ENCODE results near the gene LMTK3. TPM values are rescaled to one million over a fixed set of nuclear protein-coding genes. Genes with fewer than 3 reads are reported as not detected.
A peak's percentile ranks its signal among the peaks of the same experiment; 100 is the strongest.

The LMTK3 gene
- total RNA-seq, 1 donor from 2014 or later: 2.9 TPM

GRCh38 chr19:48471836-48472235 is 39.8 kb downstream of the LMTK3 start:
- TF ChIP-seq CTCF (IDR thresholded peaks at IDR 0.05; ENCODE audit: insufficient read depth, low read length, poor library complexity, severe bottlenecking): no peak
- no peaks in the 10 kb centered on the region for H3K27me3 ChIP-seq (ENCODE audit: control insufficient read depth, insufficient read depth, low read length)
- H3K36me3 ChIP-seq (ENCODE audit: control insufficient read depth, insufficient read depth, low read length): peaks cover 7% of the 10 kb centered on the region
- no peak for DNase-seq (ENCODE audit: low read depth)
- no peak overlapping the region for H3K4me3 ChIP-seq (ENCODE audit: low read depth, low read length)

- Histone ChIP-seq H3K36me3 (ENCODE audit: control insufficient read depth, insufficient read depth, low read length) (peaks cover 7% of the 10 kb centered on the region), H3K27me3 (ENCODE audit: control insufficient read depth, insufficient read depth, low read length) (no peaks in the 10 kb centered on the region), H3K4me3 (ENCODE audit: low read depth, low read length) (no peak overlapping the region)
- no peak for TF ChIP-seq CTCF (IDR thresholded peaks at IDR 0.05; ENCODE audit: insufficient read depth, low read length, poor library complexity, severe bottlenecking)
- no peak for DNase-seq (ENCODE audit: low read depth)
These were observed 40.8 kb downstream of the LMTK3 start for GRCh38 chr19:48470856-48471255.

- Histone ChIP-seq H3K27me3 (ENCODE audit: control insufficient read depth, insufficient read depth, low read length) (no peaks in the 10 kb centered on the region), H3K36me3 (ENCODE audit: control insufficient read depth, insufficient read depth, low read length) (peaks cover 5% of the 10 kb centered on the region), H3K4me3 (ENCODE audit: low read depth, low read length) (peak overlapping the region; percentile 93)
- DNase-seq (ENCODE audit: low read depth): no peak
- no peak for TF ChIP-seq CTCF (IDR thresholded peaks at IDR 0.05; ENCODE audit: insufficient read depth, low read length, poor library complexity, severe bottlenecking)
These were observed 41.5 kb downstream of the LMTK3 start for GRCh38 chr19:48469934-48470680.

- DNase-seq (ENCODE audit: low read depth): no peak
- Histone ChIP-seq H3K27me3 (ENCODE audit: control insufficient read depth, insufficient read depth, low read length) (no peaks in the 10 kb centered on the region), H3K4me3 (ENCODE audit: low read depth, low read length) (peak within 1 kb of the TSS; percentile 93), H3K36me3 (ENCODE audit: control insufficient read depth, insufficient read depth, low read length) (peaks cover 4% of the 10 kb centered on the region)
- TF ChIP-seq CTCF (IDR thresholded peaks at IDR 0.05; ENCODE audit: insufficient read depth, low read length, poor library complexity, severe bottlenecking): no peak
These were observed 42.2 kb downstream of the LMTK3 start, which contains the start of gene CYTH2 for GRCh38 chr19:48469289-48469881. Gene CYTH2 (plus strand): TSS chr19:48469369. CDS start chr19:48469508, 139 bp downstream.

- TF ChIP-seq CTCF (IDR thresholded peaks at IDR 0.05; ENCODE audit: insufficient read depth, low read length, poor library complexity, severe bottlenecking): no peak
These were observed 42.8 kb downstream of the LMTK3 start for GRCh38 chr19:48468772-48469288.

More at GRCh38 chr19:48468772-48469288, 42.8 kb downstream of the LMTK3 start:
- DNase-seq (ENCODE audit: low read depth): peak; percentile 98
- Histone ChIP-seq H3K36me3 (ENCODE audit: control insufficient read depth, insufficient read depth, low read length) (peaks cover 3% of the 10 kb centered on the region), H3K4me3 (ENCODE audit: low read depth, low read length) (peak overlapping the region; percentile 93), H3K27me3 (ENCODE audit: control insufficient read depth, insufficient read depth, low read length) (no peaks in the 10 kb centered on the region)
